ENCODE results near the gene CRB2. TPM values are rescaled to one million over a fixed set of nuclear protein-coding genes. Genes with fewer than 3 reads are reported as not detected.

CRB2 gene
- total RNA-seq, 1 experiment from 2014 or later, result 3.6 TPM

GRCh38 chr9:123334639-123335038 is 21.4 kb upstream of the CRB2 start:
- no peak overlapping the region for H2AK5ac ChIP-seq (ENCODE audit: insufficient read length, low read length)
- Mint-ChIP-seq H3K36me3 (ENCODE audit: insufficient read depth in 1 of 3, low read depth in 3 of 3) (no peaks in the 10 kb centered on the region), H3K9me3 (no peaks in the 10 kb centered on the region), H3K4me3 (no peak overlapping the region), H3K27me3 (ENCODE audit: low read depth) (no peaks in the 10 kb centered on the region; the same call in none of the 2 replicates), H3K27ac (no peak overlapping the region), H3K4me1 (peaks cover 17 to 25% of the 10 kb centered on the region in 2 experiments)
- H2BK5ac ChIP-seq (ENCODE audit: insufficient read length, low read length), result no peak overlapping the region
- H2BK20ac ChIP-seq (ENCODE audit: low read depth, low read length, poor library complexity, severe bottlenecking), result no peak overlapping the region
- no peaks in the 10 kb centered on the region for H3K79me2 ChIP-seq (ENCODE audit: insufficient read depth, low read length)
- no peak overlapping the region for H3K18ac ChIP-seq (ENCODE audit: insufficient read length, low read depth, low read length)
- no peak overlapping the region for H4K5ac ChIP-seq (ENCODE audit: insufficient read length, low read depth, low read length)
- H2BK15ac ChIP-seq (ENCODE audit: low read depth, low read length), result no peak overlapping the region
- no peak overlapping the region for H3K27ac ChIP-seq (ENCODE audit: insufficient read length, low read depth, low read length)
- no peaks in the 10 kb centered on the region for H4K20me1 ChIP-seq (ENCODE audit: control insufficient read depth, insufficient read depth, insufficient read length)
- no CpG with 5 or more reads among the region's 3 CpGs for WGBS (ENCODE audit: extremely low coverage, insufficient read length, low lambda C conversion rate)
- H3K79me1 ChIP-seq (ENCODE audit: insufficient read depth, low read depth, low read length, poor library complexity, severe bottlenecking), result no peaks in the 10 kb centered on the region
- peaks cover 2% of the 10 kb centered on the region; the same call in 1 of the 2 replicates for H3K4me1 ChIP-seq (ENCODE audit: insufficient read depth, low read length)
- H4K91ac ChIP-seq (ENCODE audit: insufficient read length, low read depth, low read length), result no peak overlapping the region
- H3K4ac ChIP-seq (ENCODE audit: low read depth, low read length), result no peak overlapping the region
- H3K27me3 ChIP-seq (ENCODE audit: insufficient read depth, low read length), result no peaks in the 10 kb centered on the region
- no peak overlapping the region for H3K14ac ChIP-seq (ENCODE audit: insufficient read depth, low read length)
- no peaks in the 10 kb centered on the region for H3K9me3 ChIP-seq (ENCODE audit: control insufficient read depth, low read depth, low read length)
- H3K23me2 ChIP-seq (ENCODE audit: insufficient read length, low read depth, low read length, poor library complexity, severe bottlenecking), result no peaks in the 10 kb centered on the region
- no peak for TF ChIP-seq CTCF (conservative IDR thresholded peaks at IDR 0.05)
- no peak overlapping the region for H2AFZ ChIP-seq (ENCODE audit: low read length)
- H3K23ac ChIP-seq (ENCODE audit: insufficient read length, low read depth, low read length), result no peak overlapping the region
- no peak overlapping the region for H3K56ac ChIP-seq (ENCODE audit: insufficient read length, low read depth, low read length)
- DNase-seq, result no peak
- no peak overlapping the region for H3K4me2 ChIP-seq (ENCODE audit: insufficient read depth, insufficient read length, low read length)
- no peak overlapping the region for H2BK12ac ChIP-seq (ENCODE audit: insufficient read length, low read depth, low read length)
- H3T11ph ChIP-seq (ENCODE audit: low read length), result no peak overlapping the region
- no peak overlapping the region for H2BK120ac ChIP-seq (ENCODE audit: low read depth, low read length, poor library complexity, severe bottlenecking)
- no peak overlapping the region for H3K9ac ChIP-seq (ENCODE audit: extremely low read depth, insufficient read length, low read length)
- no peak overlapping the region for H4K8ac ChIP-seq (replicated peaks; ENCODE audit: insufficient read length, low read depth, low read length)

Data from H9 (cell line).